ENCODE data around the gene ZSCAN23.

DNA sequence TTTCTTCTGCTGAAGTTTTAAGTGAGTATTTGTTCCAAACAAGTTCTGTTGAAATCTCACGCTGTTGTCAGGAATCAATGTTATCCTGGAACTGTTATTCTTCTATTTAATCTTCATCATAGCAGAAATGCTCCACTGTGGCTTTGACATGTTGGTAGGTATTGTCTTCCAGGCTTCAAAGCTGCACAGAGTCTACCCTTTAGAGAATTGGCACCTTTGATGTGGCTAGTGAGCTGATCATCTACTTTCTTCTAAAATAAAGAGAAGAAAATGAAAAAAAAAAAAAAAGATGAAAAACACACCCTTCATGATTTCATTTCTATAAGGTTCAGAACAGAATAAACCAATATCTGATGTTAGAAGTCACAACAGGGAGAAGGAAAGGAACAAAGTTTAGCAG lies 5.8 kb upstream of the ZSCAN23 start:
- TF ChIP-seq, protein P1, sequence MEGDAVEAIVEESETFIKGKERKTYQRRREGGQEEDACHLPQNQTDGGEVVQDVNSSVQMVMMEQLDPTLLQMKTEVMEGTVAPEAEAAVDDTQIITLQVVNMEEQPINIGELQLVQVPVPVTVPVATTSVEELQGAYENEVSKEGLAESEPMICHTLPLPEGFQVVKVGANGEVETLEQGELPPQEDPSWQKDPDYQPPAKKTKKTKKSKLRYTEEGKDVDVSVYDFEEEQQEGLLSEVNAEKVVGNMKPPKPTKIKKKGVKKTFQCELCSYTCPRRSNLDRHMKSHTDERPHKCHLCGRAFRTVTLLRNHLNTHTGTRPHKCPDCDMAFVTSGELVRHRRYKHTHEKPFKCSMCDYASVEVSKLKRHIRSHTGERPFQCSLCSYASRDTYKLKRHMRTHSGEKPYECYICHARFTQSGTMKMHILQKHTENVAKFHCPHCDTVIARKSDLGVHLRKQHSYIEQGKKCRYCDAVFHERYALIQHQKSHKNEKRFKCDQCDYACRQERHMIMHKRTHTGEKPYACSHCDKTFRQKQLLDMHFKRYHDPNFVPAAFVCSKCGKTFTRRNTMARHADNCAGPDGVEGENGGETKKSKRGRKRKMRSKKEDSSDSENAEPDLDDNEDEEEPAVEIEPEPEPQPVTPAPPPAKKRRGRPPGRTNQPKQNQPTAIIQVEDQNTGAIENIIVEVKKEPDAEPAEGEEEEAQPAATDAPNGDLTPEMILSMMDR (IDR thresholded peaks at IDR 0.05): no peak
- no peak for TF ChIP-seq POLR2A (IDR thresholded peaks at IDR 0.05)

Measured in esophagus squamous epithelium (tissue), 4 donors.